BLaER1 treated with 17β-estradiol and CSF1 and Interleukin-3, amounts not matched to agents 10 nM and 100 nM (cell line): ENCODE results near the gene POLA1.
"Not testable (repeated sequence)": the region's sequence is repeated elsewhere in the genome, so short reads cannot be mapped to it uniquely, and the experiment has no call there.

Experiments
- H3K27ac ChIP-seq, 11 experiments: shearing (Covaris generic); formaldehyde crosslinking; 2 replicates each; pipeline ENCODE4 v1.8.1; 2022
- H3K27me3 ChIP-seq, 11 experiments: shearing (Covaris generic); formaldehyde crosslinking; 2 replicates each; pipeline ENCODE4 v1.8.1; 2022
- H3K36me3 ChIP-seq, 11 experiments: shearing (Covaris generic); formaldehyde crosslinking; 2 replicates each; pipeline ENCODE4 v1.8.1; 2022
- H3K4me1 ChIP-seq, 10 experiments: shearing (Covaris generic); formaldehyde crosslinking; 2 replicates each; pipeline ENCODE4 v1.8.1; 2022
- H3K4me2 ChIP-seq, 11 experiments: shearing (Covaris generic); formaldehyde crosslinking; 2 replicates each; pipeline ENCODE4 v1.8.1; 2022
- H3K4me3 ChIP-seq, 10 experiments: shearing (Covaris generic); formaldehyde crosslinking; 2 replicates each; pipeline ENCODE4 v1.8.1; 2022
- H3K9ac ChIP-seq, 11 experiments: shearing (Covaris generic); formaldehyde crosslinking; 2 replicates each; pipeline ENCODE4 v1.8.1; 2022
- H3K9me3 ChIP-seq, 11 experiments: shearing (Covaris generic); formaldehyde crosslinking; replicated peaks in 1 of 11; 2 replicates each; pipeline ENCODE4 v1.8.1; 2022
- H4K20me1 ChIP-seq, 11 experiments: shearing (Covaris generic); formaldehyde crosslinking; 2 replicates each; pipeline ENCODE4 v1.8.1; 2022
- Cebpa-rat ChIP-seq, 11 experiments: shearing (Covaris generic); IDR thresholded peaks; 2 replicates each; pipeline ENCODE4 v1.8.1; 2022

The POLA1 gene

DNA sequence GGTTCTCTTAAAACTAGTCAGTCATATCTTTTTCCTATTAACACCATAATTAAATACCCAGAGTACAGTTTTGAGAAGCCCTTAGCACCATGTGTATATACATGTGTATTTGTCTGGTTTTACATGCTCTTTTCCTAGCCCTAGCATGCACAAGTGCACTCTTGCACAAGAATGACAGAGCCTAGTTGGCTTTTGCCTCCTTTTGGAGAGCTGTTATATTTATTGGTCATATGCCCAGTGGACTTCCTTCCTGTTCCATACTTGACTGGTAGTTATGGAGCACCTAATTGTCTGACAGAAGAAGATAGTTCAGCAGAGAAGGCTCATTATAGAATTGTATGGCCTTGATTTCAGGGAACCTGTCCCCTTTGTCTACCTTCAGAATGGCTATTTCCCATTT is 166.4 kb downstream of the POLA1 start:
- no peaks in the 10 kb centered on the region for H3K9me3 ChIP-seq
- no peaks in the 10 kb centered on the region for H3K4me1 ChIP-seq
- TF ChIP-seq Cebpa-rat (IDR thresholded peaks at IDR 0.05), result no peak
- H4K20me1 ChIP-seq, result no peaks in the 10 kb centered on the region; a peak in 2 of 22 replicates
- H3K27me3 ChIP-seq, result peaks cover 94 to 99% (median 97%) of the 10 kb centered on the region in 11 experiments
- H3K27ac ChIP-seq, result no peak overlapping the region
- no peak overlapping the region for H3K9ac ChIP-seq
- 0 out of 22 replicates have a peak, but pooled peaks cover 0 to 4% (median 0%) of the 10 kb centered on the region in 11 experiments for H3K36me3 ChIP-seq
- no peak overlapping the region for H3K4me3 ChIP-seq
- 0 out of 22 replicates have a peak overlapping the region, but pooled peaks of 1 of the 11 experiments have one; percentile 3 for H3K4me2 ChIP-seq

- TF ChIP-seq Cebpa-rat (IDR thresholded peaks at IDR 0.05), result no peak
- Histone ChIP-seq H3K4me1 (no peaks in the 10 kb centered on the region), H3K27me3 (peaks cover 92 to 97% (median 94%) of the 10 kb centered on the region in 11 experiments), H3K4me2 (no peak overlapping the region), H3K4me3 (no peak overlapping the region), H3K9ac (no peak overlapping the region), H4K20me1 (peaks cover 0 to 3% (median 0%) of the 10 kb centered on the region in 11 experiments; a peak in 3 of 22 replicates), H3K9me3 (no peaks in the 10 kb centered on the region), H3K36me3 (no peaks in the 10 kb centered on the region), H3K27ac (no peak overlapping the region)
These were observed 168.6 kb downstream of the POLA1 start for GRCh38 chrX:24862343-24862742.

GRCh38 chrX:24863779-24864178 is 170.1 kb downstream of the POLA1 start:
- not testable (repeated sequence) for H3K9me3 ChIP-seq, H3K4me2 ChIP-seq, H3K4me3 ChIP-seq, H4K20me1 ChIP-seq, H3K27ac ChIP-seq, H3K4me1 ChIP-seq, H3K36me3 ChIP-seq, H3K9ac ChIP-seq
- peaks cover 95 to 99% (median 98%) of the 10 kb centered on the region in 11 experiments for H3K27me3 ChIP-seq

DNA sequence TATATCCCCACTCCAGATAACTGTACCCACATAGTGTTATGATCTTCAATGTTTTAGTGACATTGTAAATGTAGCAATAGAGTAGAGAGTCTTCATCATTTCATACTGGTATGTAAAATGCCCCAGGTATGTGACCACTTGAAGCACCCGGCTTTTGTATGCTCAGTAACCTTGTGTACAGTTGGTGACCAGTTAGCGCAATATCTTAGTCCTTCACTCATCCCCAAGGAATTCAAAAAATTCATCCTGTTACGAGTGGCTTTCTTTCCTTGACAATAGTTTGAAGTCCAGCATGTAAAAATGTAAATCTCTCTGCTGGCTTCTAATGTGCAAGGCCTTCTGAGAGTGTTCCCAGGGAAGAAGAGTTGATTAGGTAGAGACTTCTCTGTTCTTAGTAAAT is 176.4 kb downstream of the POLA1 start:
- no peak overlapping the region for H3K27ac ChIP-seq
- H3K4me2 ChIP-seq, result no peak overlapping the region
- no peaks in the 10 kb centered on the region for H3K9me3 ChIP-seq
- no peak overlapping the region for H3K9ac ChIP-seq
- peaks cover 0 to 3% (median 0%) of the 10 kb centered on the region in 11 experiments; a peak in 1 of 22 replicates for H4K20me1 ChIP-seq
- no peak overlapping the region for H3K4me3 ChIP-seq
- no peaks in the 10 kb centered on the region for H3K4me1 ChIP-seq
- TF ChIP-seq Cebpa-rat (IDR thresholded peaks at IDR 0.05), result no peak
- H3K36me3 ChIP-seq, result peaks cover 0 to 8% (median 0%) of the 10 kb centered on the region in 11 experiments; a peak in 2 of 22 replicates
- peaks cover 95 to 99% (median 98%) of the 10 kb centered on the region in 11 experiments for H3K27me3 ChIP-seq

DNA sequence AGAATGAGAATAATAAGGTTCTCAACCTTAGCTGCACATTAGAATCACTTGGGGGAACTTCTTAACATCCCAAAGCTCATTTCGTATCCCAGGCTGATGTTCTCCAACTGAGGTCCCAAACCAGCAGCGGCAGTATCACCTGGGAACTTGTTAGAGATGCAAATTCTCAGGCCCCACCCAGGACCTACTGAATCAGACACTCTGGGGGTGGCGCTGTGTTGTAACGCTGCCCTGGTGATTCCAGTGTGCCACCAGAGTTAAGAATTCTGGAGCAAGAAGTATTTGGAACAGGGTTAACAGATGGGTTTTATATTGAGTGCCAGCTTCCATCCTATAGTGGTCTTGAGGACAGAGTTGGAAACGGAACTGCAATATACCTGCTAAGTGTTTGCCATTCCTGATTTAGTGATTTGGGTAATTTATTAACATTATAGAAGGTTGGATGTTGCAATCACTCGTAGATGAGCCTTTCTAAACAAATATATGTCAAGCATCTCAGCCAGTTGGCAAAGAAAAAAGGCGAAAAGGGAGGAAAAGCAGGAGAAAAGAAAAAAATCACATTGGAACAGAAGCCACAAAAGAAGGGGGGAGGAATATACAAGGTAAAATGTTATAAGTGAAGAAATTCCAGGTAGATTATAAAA is 181.0 kb downstream of the POLA1 start:
- peaks cover 0 to 17% (median 0%) of the 10 kb centered on the region in 11 experiments; a peak in 1 of 22 replicates for H4K20me1 ChIP-seq
- H3K4me1 ChIP-seq, result no peaks in the 10 kb centered on the region
- H3K36me3 ChIP-seq, result 0 out of 22 replicates have a peak, but pooled peaks cover 0 to 4% (median 0%) of the 10 kb centered on the region in 11 experiments
- no peaks in the 10 kb centered on the region for H3K9me3 ChIP-seq
- H3K27me3 ChIP-seq, result peaks cover 99 to 100% (median 100%) of the 10 kb centered on the region in 11 experiments
- no peak overlapping the region for H3K9ac ChIP-seq
- no peak overlapping the region for H3K4me2 ChIP-seq
- TF ChIP-seq Cebpa-rat (IDR thresholded peaks at IDR 0.05), result no peak
- no peak overlapping the region for H3K27ac ChIP-seq
- H3K4me3 ChIP-seq, result no peak overlapping the region

DNA sequence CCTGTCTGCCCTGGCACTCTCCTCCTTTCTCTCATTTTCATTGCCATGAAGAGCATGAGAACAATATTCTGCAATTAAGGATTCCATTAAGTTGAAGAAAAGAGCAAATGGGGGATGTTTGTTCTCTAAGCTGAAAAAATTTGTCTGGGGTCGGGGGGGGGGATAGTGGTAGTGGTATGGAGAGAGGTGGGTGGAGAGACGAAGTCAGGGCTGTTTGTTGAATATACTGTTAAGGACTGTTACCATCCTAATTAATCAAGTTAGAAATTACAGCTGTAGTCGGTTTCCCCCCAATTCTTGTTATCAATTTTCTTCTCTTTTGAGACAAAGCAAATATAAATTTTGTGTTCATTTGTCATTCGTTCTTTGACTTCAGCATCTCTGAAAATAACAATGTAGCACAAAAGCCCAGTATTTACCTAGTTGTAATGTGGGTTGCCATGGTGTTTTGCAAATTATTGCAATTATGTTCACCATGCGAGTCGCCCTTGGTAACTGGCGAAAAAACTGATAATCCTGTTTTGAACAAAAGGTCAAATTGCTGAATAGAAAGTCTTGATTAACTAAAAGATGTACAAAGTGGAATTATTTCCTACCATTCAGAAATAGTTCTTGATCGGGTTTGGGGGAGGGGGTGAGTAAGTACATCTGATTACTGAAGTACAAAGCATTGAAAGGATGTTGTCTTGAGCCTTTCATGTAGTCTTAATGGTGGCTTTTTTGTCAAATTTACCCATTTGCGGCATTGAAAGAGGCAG is 183.0 kb downstream of the POLA1 start:
- Histone ChIP-seq H3K9me3 (no peaks in the 10 kb centered on the region), H3K36me3 (0 out of 22 replicates have a peak, but pooled peaks cover 0 to 4% (median 0%) of the 10 kb centered on the region in 11 experiments), H3K4me1 (no peaks in the 10 kb centered on the region), H3K27me3 (peaks cover 99 to 100% (median 100%) of the 10 kb centered on the region in 11 experiments), H3K9ac (no peak overlapping the region), H3K27ac (no peak overlapping the region), H4K20me1 (peaks cover 0 to 17% (median 0%) of the 10 kb centered on the region in 11 experiments; a peak in 3 of 22 replicates), H3K4me3 (no peak overlapping the region), H3K4me2 (no peak overlapping the region)
- TF ChIP-seq Cebpa-rat (IDR thresholded peaks at IDR 0.05), result no peak

GRCh38 chrX:24877288-24877664 is 183.6 kb downstream of the POLA1 start:
- Histone ChIP-seq H3K4me3 (no peak overlapping the region), H3K4me2 (no peak overlapping the region), H3K27me3 (peaks cover 99 to 100% (median 100%) of the 10 kb centered on the region in 11 experiments), H4K20me1 (peaks cover 0 to 17% (median 0%) of the 10 kb centered on the region in 11 experiments; a peak in 3 of 22 replicates), H3K27ac (no peak overlapping the region), H3K4me1 (no peaks in the 10 kb centered on the region), H3K9me3 (no peaks in the 10 kb centered on the region), H3K9ac (no peak overlapping the region), H3K36me3 (0 out of 22 replicates have a peak, but pooled peaks cover 0 to 4% (median 0%) of the 10 kb centered on the region in 11 experiments)
- no peak for TF ChIP-seq Cebpa-rat (IDR thresholded peaks at IDR 0.05)

GRCh38 chrX:24877854-24878650 is 184.3 kb downstream of the POLA1 start:
- no peak for TF ChIP-seq Cebpa-rat (IDR thresholded peaks at IDR 0.05)
- H3K4me1 ChIP-seq, result no peaks in the 10 kb centered on the region
- H3K27ac ChIP-seq, result no peak overlapping the region
- no peaks in the 10 kb centered on the region for H3K9me3 ChIP-seq
- H3K4me2 ChIP-seq, result no peak overlapping the region
- H3K36me3 ChIP-seq, result 0 out of 22 replicates have a peak, but pooled peaks cover 0 to 4% (median 0%) of the 10 kb centered on the region in 11 experiments
- peaks cover 0 to 17% (median 0%) of the 10 kb centered on the region in 11 experiments; a peak in 3 of 22 replicates for H4K20me1 ChIP-seq
- peaks cover 98 to 100% (median 100%) of the 10 kb centered on the region in 11 experiments for H3K27me3 ChIP-seq
- H3K9ac ChIP-seq, result no peak overlapping the region
- no peak overlapping the region for H3K4me3 ChIP-seq
